ENCODE results near the gene KRTAP10-3. TPM values are rescaled to one million over a fixed set of nuclear protein-coding genes. Genes with fewer than 3 reads are reported as not detected.

The KRTAP10-3 gene
- total RNA-seq, 3 donors from 2014 or later: not detected

- peaks cover 25 to 38% of the 10 kb centered on the region in 2 donors for H3K9me3 ChIP-seq
- H3K4me3 ChIP-seq: no peak overlapping the region
- no peaks in the 10 kb centered on the region for H3K4me1 ChIP-seq
- intact Hi-C loops (cut with DNase I; ENCODE audit: low total_unique reads): no loop called here
- H3K27me3 ChIP-seq: peaks cover 0 to 10% of the 10 kb centered on the region in 2 donors
- H3K27ac ChIP-seq: no peak overlapping the region
- no peak for DNase-seq (ENCODE audit: low spot score in 2 of 2)
- TF ChIP-seq CTCF (IDR thresholded peaks at IDR 0.05) (no peak), POLR2AphosphoS5 (IDR thresholded peaks at IDR 0.05) (no peak)
- H3K36me3 ChIP-seq: no peaks in the 10 kb centered on the region
Measured at GRCh38 chr21:44579056-44579832, 20.6 kb upstream of the KRTAP10-3 start.

- Histone ChIP-seq H3K27me3 (peaks cover 0 to 12% of the 10 kb centered on the region in 2 donors), H3K9me3 (peaks cover 25 to 38% of the 10 kb centered on the region in 2 donors), H3K4me1 (no peaks in the 10 kb centered on the region), H3K27ac (no peak overlapping the region), H3K4me3 (no peak overlapping the region), H3K36me3 (no peaks in the 10 kb centered on the region)
- TF ChIP-seq POLR2AphosphoS5 (IDR thresholded peaks at IDR 0.05) (no peak), POLR2A (IDR thresholded peaks at IDR 0.05) (no peak), CTCF (IDR thresholded peaks at IDR 0.05) (no peak)
- peak in 1 of 2 donors; percentile 36 for DNase-seq (ENCODE audit: low spot score in 2 of 2)
- intact Hi-C loops (cut with DNase I; ENCODE audit: low total_unique reads): no loop called here
Measured at GRCh38 chr21:44578371-44579055, 19.9 kb upstream of the KRTAP10-3 start.

- Histone ChIP-seq H3K4me1 (no peaks in the 10 kb centered on the region), H3K27me3 (peaks cover 0 to 18% of the 10 kb centered on the region in 2 donors), H3K27ac (no peak overlapping the region), H3K4me3 (no peak overlapping the region), H3K9me3 (peaks cover 27 to 32% of the 10 kb centered on the region in 2 donors), H3K36me3 (no peaks in the 10 kb centered on the region)
- intact Hi-C loops (cut with DNase I; ENCODE audit: low total_unique reads): no loop called here
- TF ChIP-seq POLR2AphosphoS5 (IDR thresholded peaks at IDR 0.05) (no peak), CTCF (IDR thresholded peaks at IDR 0.05) (no peak), POLR2A (IDR thresholded peaks at IDR 0.05) (no peak)
- peak in 1 of 2 donors; percentile 48 for DNase-seq (ENCODE audit: low spot score in 2 of 2)
Measured at GRCh38 chr21:44576025-44576420, 17.4 kb upstream of the KRTAP10-3 start.

GRCh38 chr21:44575307-44576024 lies 16.9 kb upstream of the KRTAP10-3 start:
- Histone ChIP-seq H3K36me3 (no peaks in the 10 kb centered on the region), H3K27me3 (peaks cover 0 to 18% of the 10 kb centered on the region in 2 donors), H3K4me1 (no peaks in the 10 kb centered on the region), H3K9me3 (peaks cover 22 to 29% of the 10 kb centered on the region in 2 donors), H3K27ac (no peak overlapping the region), H3K4me3 (no peak overlapping the region)
- TF ChIP-seq POLR2AphosphoS5 (IDR thresholded peaks at IDR 0.05) (no peak), CTCF (IDR thresholded peaks at IDR 0.05) (no peak), POLR2A (IDR thresholded peaks at IDR 0.05) (no peak)
- DNase-seq (ENCODE audit: low spot score in 2 of 2): no peak
- intact Hi-C loops (cut with DNase I; ENCODE audit: low total_unique reads): no loop called here

Measured in breast epithelium (tissue), 4 donors.